K562 (cell line): ENCODE data around the gene FBP1. TPM values are rescaled to one million over a fixed set of nuclear protein-coding genes. Genes with fewer than 3 reads are reported as not detected.

ENCODE experiments used
- ATAC-seq: fragments of 200-7000 bp; cut with Tn5 transposase; 3 replicates; pipeline ENCODE4 v1.9.1; 2020; ENCODE audit warnings: moderate library complexity
- BruUV-seq: library from RNA; stranded (reverse); fragments of 400-500 nt; replicated peaks from 2 replicates; lab custom pipeline; 2021; lab: Mats Ljungman, UMichigan
- CTCF ChIA-PET: fragments of 300-600 bp; formaldehyde crosslinking; extraction: SDS; loops from one replicate; lab custom pipeline; 2021; ENCODE audit warnings: low intra/inter-chr PET ratio; lab: Yijun Ruan, JAX
- POLR2A ChIA-PET: fragments of 300-600, 350-650 bp; sonication (Branson Sonifier 250); formaldehyde crosslinking; extraction: SDS; loops from one replicate; lab custom pipeline; 2021; ENCODE audit warnings: antibody characterized with exemption, inconsistent platforms; lab: Yijun Ruan, JAX
- DNase-seq, 4 experiments: peaks; one replicate each; pipeline versions ENCODE4 v3.0.0 to v3.0.0-alpha.2; 2011 to 2018; ENCODE audit warnings: low spot score in 3 of 4, mixed read lengths in 3 of 4; ENCODE audit errors: extremely low read depth in 1 of 4
- FAIRE-seq: peaks from 2 replicates; lab custom pipeline; 2011; peaks lifted over from hg19 to GRCh38; lab: Jason Lieb, UNC
- H2AFZ ChIP-seq: 2 replicates; pipeline ENCODE4 v1.6.0; 2011; ENCODE audit warnings: low read depth, low read length, control low read depth, inconsistent platforms
- H3K27ac ChIP-seq: fragments of 200-600 bp; 3 replicates; pipeline ENCODE4 v1.8.0; 2011; ENCODE audit warnings: low read depth, mild to moderate bottlenecking, control low read depth, inconsistent platforms, low read length, moderate library complexity, mixed read lengths; ENCODE audit errors: extremely low read depth
- H3K27me3 ChIP-seq, 2 experiments: fragments of 300-600 bp in 1 of 2; 2 replicates in 1 of 2; 3 replicates in 1 of 2; pipeline versions ENCODE4 v1.6.0 to v1.8.0; 2011; ENCODE audit warnings: inconsistent platforms in 2 of 2, low read length in 2 of 2, mild to moderate bottlenecking in 1 of 2, mixed read lengths in 1 of 2, moderate library complexity in 1 of 2; ENCODE audit not compliant: control insufficient read depth in 2 of 2, insufficient read depth in 2 of 2
- H3K36me3 ChIP-seq: fragments of 300-600 bp; 3 replicates; pipeline ENCODE4 v1.8.0; 2011; ENCODE audit warnings: mild to moderate bottlenecking, low read length, inconsistent platforms; ENCODE audit not compliant: control insufficient read depth, insufficient read depth
- H3K4me1 ChIP-seq, 2 experiments: fragments of 200-600 bp in 1 of 2; replicated peaks in 1 of 2; 2 replicates in 1 of 2; 3 replicates in 1 of 2; pipeline versions ENCODE4 v1.5.1 to v1.8.0; 2011; ENCODE audit warnings: inconsistent platforms in 2 of 2, low read length in 2 of 2, mild to moderate bottlenecking in 1 of 2, mixed read lengths in 1 of 2, moderate library complexity in 1 of 2; ENCODE audit not compliant: control insufficient read depth in 2 of 2, insufficient read depth in 2 of 2
- H3K4me2 ChIP-seq: 2 replicates; pipeline ENCODE4 v1.6.1; 2011; ENCODE audit warnings: low read length, control low read depth, inconsistent platforms, mixed read lengths; ENCODE audit not compliant: insufficient read depth
- H3K4me3 ChIP-seq: fragments of 200-600 bp; sonication (generic), shearing (Covaris generic); 2 replicates; pipeline ENCODE4 v1.5.1; 2016; ENCODE audit warnings: control low read depth, inconsistent platforms
- H3K79me2 ChIP-seq: fragments of 200-600 bp; 3 replicates; pipeline ENCODE4 v1.8.0; 2011; ENCODE audit warnings: low read length, inconsistent platforms; ENCODE audit not compliant: control insufficient read depth, insufficient read depth
- H3K9ac ChIP-seq, 2 experiments: 2 replicates each; pipeline versions ENCODE4 v1.6.0 to v1.6.1; 2011; ENCODE audit warnings: low read depth in 2 of 2, low read length in 2 of 2, control low read depth in 1 of 2, inconsistent platforms in 1 of 2, mild to moderate bottlenecking in 1 of 2, mixed read lengths in 1 of 2; ENCODE audit not compliant: insufficient read depth in 1 of 2
- H3K9me1 ChIP-seq: one replicate; pipeline ENCODE4 v1.6.0; 2011; ENCODE audit warnings: inconsistent platforms, mild to moderate bottlenecking, low read length, moderate library complexity; ENCODE audit not compliant: control insufficient read depth, insufficient read depth
- H3K9me3 ChIP-seq: replicated peaks from 2 replicates; pipeline ENCODE4 v1.5.1; 2011; ENCODE audit warnings: low read depth, low read length, inconsistent platforms; ENCODE audit not compliant: control insufficient read depth, insufficient read depth
- H4K20me1 ChIP-seq: replicated peaks from 2 replicates; pipeline ENCODE4 v1.6.1; 2011; ENCODE audit warnings: low read length, inconsistent platforms, mixed read lengths; ENCODE audit not compliant: control insufficient read depth, insufficient read depth
- ARID1B ChIP-seq: fragments of 450-650 bp; IDR thresholded peaks from 2 replicates; pipeline ENCODE4 v1.6.1; 2016; ENCODE audit warnings: antibody characterized with exemption, mild to moderate bottlenecking, inconsistent platforms
- ARID2 ChIP-seq: fragments of 450-650 bp; IDR thresholded peaks from 2 replicates; pipeline ENCODE4 v1.6.1; 2017; ENCODE audit warnings: antibody characterized with exemption, mild to moderate bottlenecking
- ASH1L ChIP-seq: fragments of 450-650 bp; IDR thresholded peaks from 2 replicates; pipeline ENCODE4 v1.6.1; 2018; ENCODE audit warnings: borderline replicate concordance, mild to moderate bottlenecking, low read depth; ENCODE audit not compliant: partially characterized antibody
- PHF8 ChIP-seq: fragments of 200-600 bp; sonication (generic); IDR thresholded peaks from 2 replicates; pipeline ENCODE4 v1.6.1; 2012; ENCODE audit warnings: mixed run types, mild to moderate bottlenecking, inconsistent platforms, low read length, moderate library complexity, borderline replicate concordance
- RBM22 ChIP-seq: fragments of 200-400 bp; formaldehyde crosslinking; IDR thresholded peaks from 2 replicates; pipeline ENCODE4 v1.6.1; 2018; ENCODE audit warnings: low read length, low read depth; ENCODE audit not compliant: poor library complexity, severe bottlenecking
- SLC30A9 ChIP-seq: fragments of 250-450 bp; sonication (Bioruptor Pico); IDR thresholded peaks from 2 replicates; pipeline ENCODE4 v1.8.0; 2022; ENCODE audit warnings: mild to moderate bottlenecking, moderate library complexity
- SP1 ChIP-seq: sonication (generic); formaldehyde crosslinking; IDR thresholded peaks from 2 replicates; pipeline ENCODE4 v1.8.1; 2022; ENCODE audit warnings: mild to moderate bottlenecking, missing genetic modification reagents
- SRSF7 ChIP-seq: fragments of 200-400 bp; formaldehyde crosslinking; optimal IDR thresholded peaks from 2 replicates; pipeline ENCODE3; 2017; ENCODE audit warnings: mild to moderate bottlenecking, low read depth, low read length
- TAF15 ChIP-seq: fragments of 200-400 bp; formaldehyde crosslinking; IDR thresholded peaks from 2 replicates; pipeline ENCODE4 v1.6.1; 2017; ENCODE audit warnings: mild to moderate bottlenecking, low read depth, low read length, moderate library complexity
- TAF9B ChIP-seq: fragments of 450-650 bp; IDR thresholded peaks from 2 replicates; pipeline ENCODE4 v1.6.1; 2018; ENCODE audit warnings: mild to moderate bottlenecking; ENCODE audit not compliant: partially characterized antibody
- WHSC1 ChIP-seq: IDR thresholded peaks from one replicate; pipeline ENCODE4 v1.6.1; 2012; ENCODE audit warnings: low read length, control low read depth, inconsistent platforms
- ZNF165 ChIP-seq: fragments of 250-450 bp; sonication (Bioruptor Pico); IDR thresholded peaks from 2 replicates; pipeline ENCODE4 v1.4.0; 2020; ENCODE audit warnings: borderline replicate concordance
- ZNF311 ChIP-seq: fragments of 250-450 bp; sonication (Bioruptor Pico); IDR thresholded peaks from 2 replicates; pipeline ENCODE4 v1.4.0; 2020; ENCODE audit warnings: mild to moderate bottlenecking, moderate library complexity
- ZNF354B ChIP-seq: fragments of 250-450 bp; sonication (Bioruptor Pico); IDR thresholded peaks from 2 replicates; pipeline ENCODE4 v1.4.0; 2020
- WGBS: fragments of 100-300 bp; shearing (Covaris generic); methylation state at CpG from one replicate; pipeline ENCODE4 v1.1.6; 2016; ENCODE audit warnings: low coverage, mixed read lengths; ENCODE audit not compliant: insufficient coverage; ENCODE audit errors: missing lambda C conversion rate; 5-methylcytosine and 5-hydroxymethylcytosine counted together
- in situ Hi-C: fragments of 300-500 bp; cut with MboI; formaldehyde crosslinking; loops from 4 replicates; pipeline ENCODE4 v1.15.0; 2018; ENCODE audit warnings: inconsistent platforms, mixed read lengths
- intact Hi-C: fragments of 100-400 bp; cut with micrococcal nuclease; formaldehyde crosslinking; loops from 2 replicates; pipeline ENCODE4 v1.14.2; 2022
- polyA plus RNA-seq, 8 experiments: library from polyadenylated mRNA; depleted of rRNA in 4 of 8; stranded (reverse) in 5 of 8; unstranded in 3 of 8; fragments of >200 nt; fragmentation: Nextera tagmentation in 2 of 8; fragmentation: Illumina TruSeq in 1 of 8; extraction: Ambion mirVana in 2 of 8; extraction: Trizol in 1 of 8; gene quantifications; 2 replicates each; pipeline versions ENCODE4 v1.2.1 to v1.2.3, GENCODE V29; 2011 to 2014; ENCODE audit warnings: inconsistent platforms in 1 of 8, missing spikeins in 1 of 8
- total RNA-seq, 7 experiments: library from RNA; depleted of rRNA in 6 of 7; stranded (reverse); fragments of >200 nt in 6 of 7; fragmentation: Illumina TruSeq in 2 of 7; extraction: Trizol in 2 of 7; gene quantifications; 2 replicates each; pipeline versions ENCODE4 v1.2.1 to v1.2.3, GENCODE V29; 2011 to 2021; ENCODE audit warnings: low replicate concordance in 1 of 7
- TF ChIP-seq, protein P1 (sequence below): fragments of 450-650 bp; formaldehyde crosslinking; IDR thresholded peaks from 2 replicates; pipeline ENCODE4 v1.4.0; 2022; ENCODE audit warnings: mild to moderate bottlenecking, moderate library complexity
- TF ChIP-seq, protein P2 (sequence below): sonication (generic); formaldehyde crosslinking; IDR thresholded peaks from 2 replicates; pipeline ENCODE4 v1.8.0; 2022; ENCODE audit warnings: mild to moderate bottlenecking, missing genetic modification reagents
- TF ChIP-seq, protein P3 (sequence below): sonication (generic); formaldehyde crosslinking; IDR thresholded peaks from 2 replicates; pipeline ENCODE4 v1.8.1; 2023; ENCODE audit warnings: mild to moderate bottlenecking, missing genetic modification reagents, moderate library complexity

Gene FBP1
- total and polyA plus RNA-seq, 9 of the 15 experiments (the other 6 are each of a cell fraction or from before 2014, with no cell fraction given), result 0.24 TPM; not detected in 8

DNA sequence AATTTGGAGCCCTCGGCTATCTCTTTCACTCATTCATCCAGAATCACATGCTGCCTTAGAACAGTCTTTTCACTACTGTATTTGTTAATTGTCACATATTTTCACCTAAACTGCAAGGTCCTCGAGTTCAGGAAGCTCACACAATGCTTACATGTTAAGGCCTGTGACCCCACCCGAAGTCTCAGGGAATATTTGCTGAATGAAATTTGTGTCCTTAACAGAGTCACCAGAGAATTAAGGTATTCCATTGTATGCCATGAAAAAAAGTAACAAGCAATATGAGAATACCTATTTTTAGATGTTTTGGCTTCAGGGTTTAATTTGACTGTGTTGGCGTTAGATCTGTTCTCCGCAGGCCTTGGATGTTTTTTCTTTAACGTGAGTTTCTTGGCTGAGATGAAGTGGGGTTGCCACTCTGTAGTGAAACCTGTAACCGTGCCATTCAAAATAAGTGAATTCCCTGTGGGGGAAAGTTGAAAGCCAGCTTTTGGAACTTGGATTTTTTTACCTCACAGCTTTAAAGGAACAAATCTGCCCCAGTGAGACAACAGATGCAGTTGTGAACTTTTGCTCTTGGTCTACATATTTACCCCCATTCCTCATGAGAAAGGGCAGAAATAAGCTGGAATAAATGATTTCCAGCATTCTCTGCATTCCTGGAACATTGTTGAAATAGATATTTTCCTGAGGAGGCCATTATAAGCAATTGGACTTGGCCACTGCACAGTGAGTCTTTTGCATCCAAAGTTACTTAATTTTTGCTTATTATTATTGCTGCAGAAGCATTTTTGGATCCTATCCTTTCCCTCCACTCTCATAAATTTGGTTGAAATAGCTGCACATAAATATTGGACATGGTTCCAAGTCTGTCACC is 35.9 kb upstream of the FBP1 start:
- intact Hi-C loops, result no loop called here
- DNase-seq (no peak), ATAC-seq (no peak), FAIRE-seq (no peak)
- Histone ChIP-seq H3K9me1 (no peaks in the 10 kb centered on the region), H3K27me3 (peaks cover 6 to 15% of the 10 kb centered on the region in 2 experiments; a peak in 4 of 5 replicates), H3K79me2 (no peaks in the 10 kb centered on the region), H3K9me3 (peaks cover 3% of the 10 kb centered on the region; the same call in 1 of the 2 replicates), H3K4me3 (no peak overlapping the region), H3K27ac (no peak overlapping the region), H3K9ac (no peak overlapping the region), H3K36me3 (no peaks in the 10 kb centered on the region), H3K4me1 (no peaks in the 10 kb centered on the region), H3K4me2 (no peak overlapping the region), H2AFZ (no peak overlapping the region), H4K20me1 (no peaks in the 10 kb centered on the region)
- CTCF ChIA-PET, result no interaction called here
- TF ChIP-seq ARID2 (no peak), PHF8 (no peak), SLC30A9 (no peak), ZNF165 (CRISPR knock-in tag) (no peak), SP1 (CRISPR knock-in tag) (no peak), SRSF7 (no peak), WHSC1 (no peak), ASH1L (no peak), TAF9B (no peak), ARID1B (no peak), RBM22 (no peak), TAF15 (no peak), ZNF311 (CRISPR knock-in tag) (no peak), ZNF354B (CRISPR knock-in tag) (no peak)
- TF ChIP-seq, protein P1, sequence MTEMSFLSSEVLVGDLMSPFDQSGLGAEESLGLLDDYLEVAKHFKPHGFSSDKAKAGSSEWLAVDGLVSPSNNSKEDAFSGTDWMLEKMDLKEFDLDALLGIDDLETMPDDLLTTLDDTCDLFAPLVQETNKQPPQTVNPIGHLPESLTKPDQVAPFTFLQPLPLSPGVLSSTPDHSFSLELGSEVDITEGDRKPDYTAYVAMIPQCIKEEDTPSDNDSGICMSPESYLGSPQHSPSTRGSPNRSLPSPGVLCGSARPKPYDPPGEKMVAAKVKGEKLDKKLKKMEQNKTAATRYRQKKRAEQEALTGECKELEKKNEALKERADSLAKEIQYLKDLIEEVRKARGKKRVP (CRISPR knock-in tag), result no peak
- TF ChIP-seq, protein P2, sequence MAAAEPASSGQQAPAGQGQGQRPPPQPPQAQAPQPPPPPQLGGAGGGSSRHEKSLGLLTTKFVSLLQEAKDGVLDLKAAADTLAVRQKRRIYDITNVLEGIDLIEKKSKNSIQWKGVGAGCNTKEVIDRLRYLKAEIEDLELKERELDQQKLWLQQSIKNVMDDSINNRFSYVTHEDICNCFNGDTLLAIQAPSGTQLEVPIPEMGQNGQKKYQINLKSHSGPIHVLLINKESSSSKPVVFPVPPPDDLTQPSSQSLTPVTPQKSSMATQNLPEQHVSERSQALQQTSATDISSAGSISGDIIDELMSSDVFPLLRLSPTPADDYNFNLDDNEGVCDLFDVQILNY (CRISPR knock-in tag), result no peak
- TF ChIP-seq, protein P3, sequence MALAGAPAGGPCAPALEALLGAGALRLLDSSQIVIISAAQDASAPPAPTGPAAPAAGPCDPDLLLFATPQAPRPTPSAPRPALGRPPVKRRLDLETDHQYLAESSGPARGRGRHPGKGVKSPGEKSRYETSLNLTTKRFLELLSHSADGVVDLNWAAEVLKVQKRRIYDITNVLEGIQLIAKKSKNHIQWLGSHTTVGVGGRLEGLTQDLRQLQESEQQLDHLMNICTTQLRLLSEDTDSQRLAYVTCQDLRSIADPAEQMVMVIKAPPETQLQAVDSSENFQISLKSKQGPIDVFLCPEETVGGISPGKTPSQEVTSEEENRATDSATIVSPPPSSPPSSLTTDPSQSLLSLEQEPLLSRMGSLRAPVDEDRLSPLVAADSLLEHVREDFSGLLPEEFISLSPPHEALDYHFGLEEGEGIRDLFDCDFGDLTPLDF, result no peak
- POLR2A ChIA-PET, result interaction anchor here (1.8 kb wide), 1 partner anchor 13 kb away, joined by 4 read pairs; no protein-coding TSS in a partner anchor
- WGBS, result 26% methylated on average over 7 of the region's 7 CpGs
- in situ Hi-C loops, result no loop called here
- BruUV-seq, result no TSS peak
